ENCODE data around the gene SMG9.

- TF ChIP-seq CTCF (IDR thresholded peaks at IDR 0.05; ENCODE audit: low read length) (no peak), EZH2 (optimal IDR thresholded peaks at IDR 0.05; ENCODE audit: low read depth, low read length) (no peak)
These were observed 33.2 kb downstream of the SMG9 start for GRCh38 chr19:43721469-43722048.

Measured in MM.1S (cell line).